ENCODE results near the gene MYO10.
"Not testable (repeated sequence)": the region's sequence is repeated elsewhere in the genome, so short reads cannot be mapped to it uniquely, and the experiment has no call there.

MYO10 gene

GRCh38 chr5:16736158-16736995 lies 199.7 kb downstream of the MYO10 start:
- Mint-ChIP-seq H3K27me3 (peaks cover 7% of the 10 kb centered on the region), H3K4me3 (no peak overlapping the region), H3K27ac (no peak overlapping the region), H3K36me3 (no peaks in the 10 kb centered on the region), H3K4me1 (no peaks in the 10 kb centered on the region), H3K9me3 (no peaks in the 10 kb centered on the region)

- Mint-ChIP-seq H3K9me3 (no peaks in the 10 kb centered on the region), H3K4me3 (no peak overlapping the region), H3K27me3 (peaks cover 5% of the 10 kb centered on the region), H3K27ac (no peak overlapping the region), H3K4me1 (no peaks in the 10 kb centered on the region), H3K36me3 (no peaks in the 10 kb centered on the region)
These were observed 200.7 kb downstream of the MYO10 start for GRCh38 chr5:16735101-16736060.

GRCh38 chr5:16733331-16734006 lies 202.6 kb downstream of the MYO10 start:
- H3K9me3 Mint-ChIP-seq, result no peaks in the 10 kb centered on the region
- H3K4me1 Mint-ChIP-seq, result no peaks in the 10 kb centered on the region
- no peak overlapping the region for H3K4me3 Mint-ChIP-seq
- H3K27ac Mint-ChIP-seq, result no peak overlapping the region
- peaks cover 3% of the 10 kb centered on the region for H3K27me3 Mint-ChIP-seq
- no peaks in the 10 kb centered on the region for H3K36me3 Mint-ChIP-seq

GRCh38 chr5:16732356-16732755 lies 203.7 kb downstream of the MYO10 start:
- no peak overlapping the region for H3K27ac Mint-ChIP-seq
- H3K9me3 Mint-ChIP-seq, result no peaks in the 10 kb centered on the region
- peaks cover 6% of the 10 kb centered on the region for H3K4me1 Mint-ChIP-seq
- H3K27me3 Mint-ChIP-seq, result no peaks in the 10 kb centered on the region
- no peak overlapping the region for H3K4me3 Mint-ChIP-seq
- no peaks in the 10 kb centered on the region for H3K36me3 Mint-ChIP-seq

GRCh38 chr5:16727755-16728325 lies 208.2 kb downstream of the MYO10 start:
- Mint-ChIP-seq H3K36me3 (no peaks in the 10 kb centered on the region), H3K27me3 (no peaks in the 10 kb centered on the region), H3K27ac (no peak overlapping the region), H3K4me1 (peaks cover 16% of the 10 kb centered on the region), H3K4me3 (no peak overlapping the region), H3K9me3 (no peaks in the 10 kb centered on the region)

- Mint-ChIP-seq H3K4me1 (peaks cover 16% of the 10 kb centered on the region), H3K27me3 (no peaks in the 10 kb centered on the region), H3K27ac (no peak overlapping the region), H3K9me3 (no peaks in the 10 kb centered on the region), H3K36me3 (no peaks in the 10 kb centered on the region), H3K4me3 (no peak overlapping the region)
These were observed 209.5 kb downstream of the MYO10 start for GRCh38 chr5:16726538-16726946.

- Mint-ChIP-seq H3K4me3 (no peak overlapping the region), H3K4me1 (peaks cover 16% of the 10 kb centered on the region), H3K27ac (no peak overlapping the region), H3K36me3 (no peaks in the 10 kb centered on the region), H3K9me3 (no peaks in the 10 kb centered on the region), H3K27me3 (no peaks in the 10 kb centered on the region)
These were observed 210.5 kb downstream of the MYO10 start for GRCh38 chr5:16725575-16725974.

GRCh38 chr5:16723821-16724220 lies 212.3 kb downstream of the MYO10 start:
- Mint-ChIP-seq H3K27ac (no peak overlapping the region), H3K27me3 (no peaks in the 10 kb centered on the region)

GRCh38 chr5:16722097-16722495 lies 214.0 kb downstream of the MYO10 start:
- no peaks in the 10 kb centered on the region for H3K27me3 Mint-ChIP-seq
- no peak overlapping the region for H3K4me3 Mint-ChIP-seq
- no peak overlapping the region for H3K27ac Mint-ChIP-seq
- no peaks in the 10 kb centered on the region for H3K9me3 Mint-ChIP-seq
- H3K4me1 Mint-ChIP-seq, result peaks cover 10% of the 10 kb centered on the region
- no peaks in the 10 kb centered on the region for H3K36me3 Mint-ChIP-seq

More at GRCh38 chr5:16723821-16724220, 212.3 kb downstream of the MYO10 start:
- Mint-ChIP-seq H3K36me3 (no peaks in the 10 kb centered on the region), H3K9me3 (no peaks in the 10 kb centered on the region), H3K4me3 (no peak overlapping the region), H3K4me1 (peaks cover 16% of the 10 kb centered on the region)

- Mint-ChIP-seq H3K36me3 (no peaks in the 10 kb centered on the region), H3K9me3 (no peaks in the 10 kb centered on the region), H3K4me1 (peaks cover 4% of the 10 kb centered on the region), H3K27ac (no peak overlapping the region), H3K4me3 (no peak overlapping the region), H3K27me3 (no peaks in the 10 kb centered on the region)
These were observed 214.7 kb downstream of the MYO10 start for GRCh38 chr5:16721151-16722096.

GRCh38 chr5:16718036-16718435 lies 218.1 kb downstream of the MYO10 start:
- H3K36me3 Mint-ChIP-seq, H3K9me3 Mint-ChIP-seq, H3K27me3 Mint-ChIP-seq: not testable (repeated sequence)

GRCh38 chr5:16713386-16713928 lies 222.6 kb downstream of the MYO10 start:
- no peak overlapping the region for H3K4me3 Mint-ChIP-seq
- H3K27me3 Mint-ChIP-seq, result peaks cover 8% of the 10 kb centered on the region
- H3K4me1 Mint-ChIP-seq, result peaks cover 4% of the 10 kb centered on the region
- H3K36me3 Mint-ChIP-seq, result no peaks in the 10 kb centered on the region
- no peak overlapping the region for H3K27ac Mint-ChIP-seq
- no peaks in the 10 kb centered on the region for H3K9me3 Mint-ChIP-seq

More at GRCh38 chr5:16718036-16718435, 218.1 kb downstream of the MYO10 start:
- not testable (repeated sequence) for H3K27ac Mint-ChIP-seq, H3K4me1 Mint-ChIP-seq, H3K4me3 Mint-ChIP-seq

GRCh38 chr5:16712620-16713019 lies 223.5 kb downstream of the MYO10 start:
- peaks cover 4% of the 10 kb centered on the region for H3K4me1 Mint-ChIP-seq
- H3K27me3 Mint-ChIP-seq, result peaks cover 8% of the 10 kb centered on the region
- H3K4me3 Mint-ChIP-seq, result no peak overlapping the region
- H3K27ac Mint-ChIP-seq, result no peak overlapping the region
- H3K9me3 Mint-ChIP-seq, result no peaks in the 10 kb centered on the region
- no peaks in the 10 kb centered on the region for H3K36me3 Mint-ChIP-seq

- H3K27me3 Mint-ChIP-seq, result peaks cover 8% of the 10 kb centered on the region
- peaks cover 4% of the 10 kb centered on the region for H3K4me1 Mint-ChIP-seq
- no peak overlapping the region for H3K4me3 Mint-ChIP-seq
- no peak overlapping the region for H3K27ac Mint-ChIP-seq
- no peaks in the 10 kb centered on the region for H3K9me3 Mint-ChIP-seq
- no peaks in the 10 kb centered on the region for H3K36me3 Mint-ChIP-seq
These were observed 223.9 kb downstream of the MYO10 start for GRCh38 chr5:16712178-16712577.
